GM12873 (cell line): ENCODE measurements around the gene XBP1.

Source experiments
- CTCF ChIP-seq: IDR thresholded peaks from 2 replicates; pipeline ENCODE4 v1.5.1; 2012; ENCODE audit warnings: low read depth, mild to moderate bottlenecking, moderate library complexity, low read length, control low read depth; ENCODE audit not compliant: insufficient read depth; ENCODE audit errors: missing control alignments

XBP1 gene

DNA sequence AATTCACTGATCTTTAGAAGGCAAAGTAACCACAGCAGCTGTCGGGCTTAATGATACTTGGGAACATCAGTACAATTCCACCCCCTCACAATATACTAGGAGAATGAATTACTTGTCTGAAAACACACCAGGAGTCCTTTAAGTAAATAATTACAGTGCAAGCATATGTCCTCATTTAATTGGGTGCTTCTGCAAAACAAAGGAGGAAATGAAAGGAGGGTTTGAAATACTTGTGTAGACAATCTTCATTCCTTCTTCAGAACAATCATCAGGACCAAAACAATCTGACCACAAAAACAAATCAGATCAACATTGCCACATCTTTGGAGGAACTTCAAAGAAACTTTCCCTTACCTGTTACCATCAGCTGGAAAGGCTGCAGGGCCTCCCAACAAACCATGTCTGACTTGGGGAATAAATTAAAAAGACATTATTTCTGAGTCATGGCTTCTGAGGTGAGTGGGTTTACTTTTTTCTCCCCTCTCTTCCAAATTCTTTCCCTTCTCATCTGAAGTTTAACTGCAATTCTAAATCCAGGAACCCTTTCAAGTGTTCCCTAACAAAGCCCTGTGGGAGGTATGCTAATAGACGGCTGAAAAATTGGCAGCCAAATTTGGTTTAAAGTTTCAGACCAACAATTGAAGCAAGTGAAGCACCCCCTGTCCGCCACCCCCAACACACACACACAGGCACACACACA is 40.4 kb downstream of the XBP1 start:
- TF ChIP-seq CTCF = no peak

GRCh38 chr22:28750471-28750881 is 49.9 kb downstream of the XBP1 start:
- no peak for TF ChIP-seq CTCF
